ENCODE results near the gene CEACAM16.

- no peak for TF ChIP-seq MYC (IDR thresholded peaks at IDR 0.05; ENCODE audit: low read depth, low read length)
- TF ChIP-seq CTCF (IDR thresholded peaks at IDR 0.05; ENCODE audit: low read depth, low read length), result no peak
- TF ChIP-seq MAX (IDR thresholded peaks at IDR 0.05; ENCODE audit: low read depth, low read length), result no peak
Measured at GRCh38 chr19:44752123-44752815, 53.3 kb downstream of the CEACAM16 start.

Data from NB4 (cell line).